ENCODE measurements around the gene BIRC2. TPM values are rescaled to one million over a fixed set of nuclear protein-coding genes. Genes with fewer than 3 reads are reported as not detected.

BIRC2 gene
- total and polyA plus RNA-seq, 8 donors: 17.3 to 301 (median 42.8) TPM

- 57 to 67% (median 67%) methylated on average over 4 of the region's 4 CpGs for WGBS, 5 donors
- Histone ChIP-seq H3K4me3 (no peak overlapping the region), H3K4me1 (peaks cover 0 to 60% (median 42%) of the 10 kb centered on the region in 4 donors), H3K27me3 (no peaks in the 10 kb centered on the region), H3K27ac (no peak overlapping the region), H3K9me3 (no peaks in the 10 kb centered on the region), H3K36me3 (peaks cover 0 to 5% (median 4%) of the 10 kb centered on the region in 4 donors)
- intact Hi-C loops (cut with DNase I; ENCODE audit: low total_unique reads): no loop called here
- TF ChIP-seq POLR2A (IDR thresholded peaks at IDR 0.05) (no peak), EP300 (IDR thresholded peaks at IDR 0.05) (no peak), POLR2AphosphoS5 (IDR thresholded peaks at IDR 0.05) (no peak)
- TF ChIP-seq, protein P1, sequence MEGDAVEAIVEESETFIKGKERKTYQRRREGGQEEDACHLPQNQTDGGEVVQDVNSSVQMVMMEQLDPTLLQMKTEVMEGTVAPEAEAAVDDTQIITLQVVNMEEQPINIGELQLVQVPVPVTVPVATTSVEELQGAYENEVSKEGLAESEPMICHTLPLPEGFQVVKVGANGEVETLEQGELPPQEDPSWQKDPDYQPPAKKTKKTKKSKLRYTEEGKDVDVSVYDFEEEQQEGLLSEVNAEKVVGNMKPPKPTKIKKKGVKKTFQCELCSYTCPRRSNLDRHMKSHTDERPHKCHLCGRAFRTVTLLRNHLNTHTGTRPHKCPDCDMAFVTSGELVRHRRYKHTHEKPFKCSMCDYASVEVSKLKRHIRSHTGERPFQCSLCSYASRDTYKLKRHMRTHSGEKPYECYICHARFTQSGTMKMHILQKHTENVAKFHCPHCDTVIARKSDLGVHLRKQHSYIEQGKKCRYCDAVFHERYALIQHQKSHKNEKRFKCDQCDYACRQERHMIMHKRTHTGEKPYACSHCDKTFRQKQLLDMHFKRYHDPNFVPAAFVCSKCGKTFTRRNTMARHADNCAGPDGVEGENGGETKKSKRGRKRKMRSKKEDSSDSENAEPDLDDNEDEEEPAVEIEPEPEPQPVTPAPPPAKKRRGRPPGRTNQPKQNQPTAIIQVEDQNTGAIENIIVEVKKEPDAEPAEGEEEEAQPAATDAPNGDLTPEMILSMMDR (IDR thresholded peaks at IDR 0.05): no peak
- DNase-seq: no peak
Measured at GRCh38 chr11:102422817-102423712, 76.1 kb downstream of the BIRC2 start.

GRCh38 chr11:102423936-102424335 lies 76.9 kb downstream of the BIRC2 start:
- intact Hi-C loops (cut with DNase I; ENCODE audit: low total_unique reads): no loop called here
- WGBS, 5 donors: 65 to 85% (median 72%) methylated on average over 1 of the region's 1 CpG

GRCh38 chr11:102426000-102426399 lies 79.0 kb downstream of the BIRC2 start:
- Histone ChIP-seq H3K27me3 (no peaks in the 10 kb centered on the region), H3K27ac (peak overlapping the region in 1 of 5 donors; percentile 18), H3K9me3 (no peaks in the 10 kb centered on the region), H3K4me1 (peaks cover 5 to 78% (median 59%) of the 10 kb centered on the region in 4 donors), H3K4me3 (no peak overlapping the region), H3K36me3 (no peaks in the 10 kb centered on the region)
- DNase-seq: no peak
- intact Hi-C loops (cut with DNase I; ENCODE audit: low total_unique reads): no loop called here
- no peak for TF ChIP-seq POLR2AphosphoS5 (IDR thresholded peaks at IDR 0.05)
- TF ChIP-seq, protein P1 (IDR thresholded peaks at IDR 0.05): no peak
- no peak for TF ChIP-seq EP300 (IDR thresholded peaks at IDR 0.05)
- no peak for TF ChIP-seq POLR2A (IDR thresholded peaks at IDR 0.05)
- 24 to 48% (median 30%) methylated on average over 2 of the region's 2 CpGs for WGBS, 5 donors

More at GRCh38 chr11:102423936-102424335, 76.9 kb downstream of the BIRC2 start:
- TF ChIP-seq EP300 (IDR thresholded peaks at IDR 0.05) (no peak), POLR2AphosphoS5 (IDR thresholded peaks at IDR 0.05) (no peak), POLR2A (IDR thresholded peaks at IDR 0.05) (no peak)
- TF ChIP-seq, protein P1 (IDR thresholded peaks at IDR 0.05): no peak
- no peaks in the 10 kb centered on the region for H3K27me3 ChIP-seq
- H3K36me3 ChIP-seq: peaks cover 0 to 4% (median 0%) of the 10 kb centered on the region in 4 donors
- H3K4me3 ChIP-seq: no peak overlapping the region
- no peak for DNase-seq
- H3K27ac ChIP-seq: no peak overlapping the region
- peaks cover 0 to 69% (median 45%) of the 10 kb centered on the region in 4 donors for H3K4me1 ChIP-seq
- no peaks in the 10 kb centered on the region for H3K9me3 ChIP-seq

GRCh38 chr11:102426570-102426969 lies 79.6 kb downstream of the BIRC2 start:
- Histone ChIP-seq H3K36me3 (no peaks in the 10 kb centered on the region), H3K9me3 (no peaks in the 10 kb centered on the region), H3K27ac (peak overlapping the region in 2 of 5 donors; percentile 66 to 69), H3K4me1 (peaks cover 5 to 84% (median 61%) of the 10 kb centered on the region in 4 donors), H3K4me3 (no peak overlapping the region), H3K27me3 (no peaks in the 10 kb centered on the region)
- intact Hi-C loops (cut with DNase I; ENCODE audit: low total_unique reads): no loop called here
- TF ChIP-seq POLR2A (IDR thresholded peaks at IDR 0.05): no peak
- TF ChIP-seq, protein P1 (IDR thresholded peaks at IDR 0.05): no peak
- TF ChIP-seq POLR2AphosphoS5 (IDR thresholded peaks at IDR 0.05): no peak
- no peak for TF ChIP-seq EP300 (IDR thresholded peaks at IDR 0.05)
- DNase-seq: no peak

All from stomach (tissue), 9 donors.